ENCODE results near the gene ABHD11.
"Not testable (repeated sequence)": the region's sequence is repeated elsewhere in the genome, so short reads cannot be mapped to it uniquely, and the experiment has no call there.

Gene ABHD11

GRCh38 chr7:73738612-73739386 lies at the start of gene ABHD11:
Gene ABHD11 (minus strand): TSS chr7:73738802. CDS start chr7:73738770, 32 bp downstream.
- peak; percentile 87 for DNase-seq (ENCODE audit: low read depth)
- TF ChIP-seq, protein P1, sequence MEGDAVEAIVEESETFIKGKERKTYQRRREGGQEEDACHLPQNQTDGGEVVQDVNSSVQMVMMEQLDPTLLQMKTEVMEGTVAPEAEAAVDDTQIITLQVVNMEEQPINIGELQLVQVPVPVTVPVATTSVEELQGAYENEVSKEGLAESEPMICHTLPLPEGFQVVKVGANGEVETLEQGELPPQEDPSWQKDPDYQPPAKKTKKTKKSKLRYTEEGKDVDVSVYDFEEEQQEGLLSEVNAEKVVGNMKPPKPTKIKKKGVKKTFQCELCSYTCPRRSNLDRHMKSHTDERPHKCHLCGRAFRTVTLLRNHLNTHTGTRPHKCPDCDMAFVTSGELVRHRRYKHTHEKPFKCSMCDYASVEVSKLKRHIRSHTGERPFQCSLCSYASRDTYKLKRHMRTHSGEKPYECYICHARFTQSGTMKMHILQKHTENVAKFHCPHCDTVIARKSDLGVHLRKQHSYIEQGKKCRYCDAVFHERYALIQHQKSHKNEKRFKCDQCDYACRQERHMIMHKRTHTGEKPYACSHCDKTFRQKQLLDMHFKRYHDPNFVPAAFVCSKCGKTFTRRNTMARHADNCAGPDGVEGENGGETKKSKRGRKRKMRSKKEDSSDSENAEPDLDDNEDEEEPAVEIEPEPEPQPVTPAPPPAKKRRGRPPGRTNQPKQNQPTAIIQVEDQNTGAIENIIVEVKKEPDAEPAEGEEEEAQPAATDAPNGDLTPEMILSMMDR (IDR thresholded peaks at IDR 0.05; ENCODE audit: low read depth, low read length, missing control alignments): no peak
- H3K4me3 ChIP-seq (ENCODE audit: low read depth, low read length): peak within 1 kb of the TSS; percentile 93

DNA sequence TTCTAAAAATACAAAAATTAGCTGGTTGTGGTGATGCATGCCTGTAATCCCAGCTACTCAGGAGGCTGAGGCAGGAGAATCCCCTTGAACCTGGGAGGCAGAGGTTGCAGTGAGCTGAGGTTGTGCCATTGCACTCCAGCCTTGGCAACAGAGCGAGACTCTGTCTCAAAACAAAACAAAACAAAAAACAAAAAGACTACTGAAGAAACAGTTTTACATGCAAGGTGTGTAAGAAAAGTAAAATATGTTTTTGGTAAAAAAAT lies 49.1 kb upstream of the ABHD11 start:
- DNase-seq (ENCODE audit: low read depth); H3K4me3 ChIP-seq (ENCODE audit: low read depth, low read length): not testable (repeated sequence)

DNA sequence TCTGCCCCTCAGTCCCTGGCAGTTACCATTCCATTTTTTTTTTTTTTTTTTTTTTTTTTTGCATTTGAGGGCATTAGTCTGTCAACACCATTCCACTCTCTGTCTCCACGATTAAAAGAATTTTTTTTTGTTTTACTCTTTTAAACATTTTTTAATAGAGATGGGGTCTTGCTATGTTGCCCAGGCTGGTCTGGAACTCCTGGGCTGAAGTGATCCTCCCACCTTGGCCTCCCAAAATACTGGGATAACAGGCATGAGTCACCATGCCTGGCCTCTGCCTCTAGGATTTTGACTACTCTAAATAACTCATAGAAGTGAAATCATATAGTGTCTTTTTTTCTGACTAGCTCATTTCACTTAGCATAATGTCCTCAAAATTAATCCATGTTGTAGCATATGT lies 48.0 kb upstream of the ABHD11 start:
- no peak for DNase-seq (ENCODE audit: low read depth)
- TF ChIP-seq, protein P1 (IDR thresholded peaks at IDR 0.05; ENCODE audit: low read depth, low read length, missing control alignments): no peak

GRCh38 chr7:73779517-73779916 lies 40.9 kb upstream of the ABHD11 start:
- H3K4me3 ChIP-seq (ENCODE audit: low read depth, low read length): no peak overlapping the region
- DNase-seq (ENCODE audit: low read depth): no peak
- TF ChIP-seq, protein P1 (IDR thresholded peaks at IDR 0.05; ENCODE audit: low read depth, low read length, missing control alignments): no peak

More for the DNA sequence above, 48.0 kb upstream of the ABHD11 start:
- H3K4me3 ChIP-seq (ENCODE audit: low read depth, low read length): no peak overlapping the region

GRCh38 chr7:73778801-73779389 lies 40.3 kb upstream of the ABHD11 start:
- TF ChIP-seq, protein P1 (IDR thresholded peaks at IDR 0.05; ENCODE audit: low read depth, low read length, missing control alignments): no peak
- no peak overlapping the region for H3K4me3 ChIP-seq (ENCODE audit: low read depth, low read length)
- DNase-seq (ENCODE audit: low read depth): no peak

DNA sequence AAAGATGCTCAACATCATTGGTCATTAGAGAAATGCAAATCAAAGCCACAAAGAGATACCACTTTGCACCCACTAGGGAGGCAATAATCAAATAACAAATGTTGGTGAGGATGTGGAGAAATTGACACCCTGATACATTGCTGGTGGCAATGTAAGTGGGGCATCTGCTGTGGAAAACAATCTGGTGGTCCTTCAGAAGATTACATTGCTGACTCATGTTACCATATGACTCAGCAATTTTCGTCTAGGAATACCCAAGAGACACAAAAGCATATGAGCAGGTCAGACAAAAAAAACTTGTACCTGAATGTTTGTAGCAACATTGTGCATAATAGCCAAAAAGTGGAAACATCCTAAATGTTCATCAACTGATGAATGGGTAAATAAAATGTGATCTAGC lies 36.3 kb upstream of the ABHD11 start:
- TF ChIP-seq, protein P1 (IDR thresholded peaks at IDR 0.05; ENCODE audit: low read depth, low read length, missing control alignments): no peak
- no peak for DNase-seq (ENCODE audit: low read depth)
- no peak overlapping the region for H3K4me3 ChIP-seq (ENCODE audit: low read depth, low read length)

DNA sequence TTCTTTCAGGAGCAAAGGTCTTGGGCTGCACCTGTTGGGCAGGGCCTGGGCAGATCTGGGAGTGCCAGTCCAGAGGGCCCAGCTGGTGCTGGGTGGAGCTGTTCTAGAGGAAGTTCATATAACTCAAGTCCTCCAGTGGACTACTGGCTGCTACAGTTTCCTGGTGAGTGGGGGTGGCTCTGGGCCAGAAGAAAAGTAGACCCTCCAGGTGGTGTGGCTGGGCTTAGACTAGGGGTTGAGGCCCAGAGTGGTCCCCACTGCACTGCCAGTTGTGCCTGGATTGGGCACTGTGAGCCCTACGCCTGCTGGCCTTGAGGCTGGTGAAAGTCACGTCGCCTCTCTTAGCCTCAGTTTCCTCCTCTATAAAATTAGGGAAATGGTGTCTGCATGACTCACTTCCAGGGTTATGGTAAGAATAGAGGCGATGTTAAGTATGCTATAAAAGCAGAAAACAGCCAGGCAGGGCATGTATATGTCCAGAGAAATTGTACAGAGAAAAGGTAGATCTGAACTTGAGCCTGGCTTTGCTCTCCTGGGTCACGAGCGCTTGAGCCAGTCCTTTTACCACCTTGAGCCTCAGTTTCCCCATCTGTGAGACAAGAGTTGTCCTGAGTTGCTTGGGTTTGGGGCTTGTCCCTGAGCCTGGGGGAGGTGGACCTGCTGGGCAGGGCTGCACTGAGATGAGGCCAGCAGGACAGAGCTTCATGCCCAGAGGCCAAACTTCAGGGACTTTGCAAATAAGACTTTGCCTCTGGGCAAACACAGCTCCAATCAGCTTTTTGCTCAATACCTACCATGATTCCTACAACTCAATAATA lies 35.3 kb upstream of the ABHD11 start:
- TF ChIP-seq, protein P1 (IDR thresholded peaks at IDR 0.05; ENCODE audit: low read depth, low read length, missing control alignments): no peak
- no peak for DNase-seq (ENCODE audit: low read depth)
- no peak overlapping the region for H3K4me3 ChIP-seq (ENCODE audit: low read depth, low read length)
